Measurements from ENCODE around the gene FBXL13. TPM values are rescaled to one million over a fixed set of nuclear protein-coding genes. Genes with fewer than 3 reads are reported as not detected.

The FBXL13 gene
- 1.4 TPM for polyA plus RNA-seq (2013, experiment 1 of 2)
- 1.8 TPM for polyA plus RNA-seq (2013, experiment 2 of 2)

DNA sequence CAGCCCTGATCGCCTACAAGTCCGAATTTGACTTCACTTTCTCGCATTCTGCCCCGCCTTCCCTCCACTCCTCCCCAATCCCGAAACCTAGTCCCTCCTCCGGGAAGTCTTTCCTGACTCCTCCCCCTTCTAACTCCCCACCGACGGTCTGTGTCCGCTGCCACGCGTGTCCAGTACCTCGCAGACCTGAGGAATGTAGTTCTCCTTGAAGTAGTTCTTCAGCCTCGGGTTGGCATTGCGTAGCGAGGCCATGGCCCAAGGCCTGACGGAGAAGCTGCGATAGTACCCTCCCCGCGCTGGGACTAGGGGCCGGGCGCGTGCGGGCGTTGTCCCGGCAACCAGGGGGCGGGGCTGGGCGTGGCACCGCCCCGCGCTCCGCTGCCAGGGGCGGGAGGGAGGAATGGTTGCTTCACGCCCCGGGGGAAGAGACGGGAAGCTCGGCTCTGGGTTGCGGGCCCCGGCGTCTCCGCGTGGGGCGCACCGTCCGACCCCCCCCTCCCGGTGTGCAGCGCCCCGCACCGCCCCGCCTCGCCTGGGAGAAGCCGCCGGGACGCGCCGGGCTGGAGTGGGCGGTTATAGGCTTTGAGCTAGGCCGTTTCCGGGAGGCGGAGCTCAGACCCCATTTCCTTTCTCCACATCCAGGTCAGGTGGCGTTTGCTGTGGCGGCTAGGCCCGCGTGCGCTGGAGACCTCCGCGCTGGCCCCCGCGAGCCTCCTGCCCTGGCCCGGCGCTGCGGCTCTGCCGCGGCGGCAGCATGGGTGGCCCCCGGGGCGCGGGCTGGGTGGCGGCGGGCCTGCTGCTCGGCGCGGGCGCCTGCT is at the start of gene FBXL13, which contains the start of gene ARMC10:
Gene FBXL13 (minus strand): TSS at position 278 of the 818 bp plus-strand sequence.
Gene ARMC10 (plus strand): TSS at position 622 of the 818 bp plus-strand sequence. CDS start 133 bp downstream, at position 755.
- H2BK120ac ChIP-seq (ENCODE audit: low read depth, low read length): no peak within 1 kb of the TSS
- no CpG with 5 or more reads among the region's 83 CpGs for WGBS (ENCODE audit: extremely low coverage, insufficient coverage, low lambda C conversion rate)
- peak within 1 kb of the TSS; percentile 68 for H3K9ac ChIP-seq (ENCODE audit: low read length)
- peak within 1 kb of the TSS; percentile 95 for H3K27ac ChIP-seq (ENCODE audit: low read depth, low read length)
- peak within 1 kb of the TSS; percentile 79 for H3K18ac ChIP-seq (ENCODE audit: low read length)
- no peak within 1 kb of the TSS for H2BK5ac ChIP-seq (ENCODE audit: low read length)
- H4K8ac ChIP-seq (ENCODE audit: low read depth, low read length): no peak within 1 kb of the TSS
- no peak within 1 kb of the TSS for H2AK5ac ChIP-seq (ENCODE audit: low read length)
- H3K4me2 ChIP-seq (ENCODE audit: low read length): peak within 1 kb of the TSS; percentile 76
- H3K27me3 ChIP-seq (ENCODE audit: insufficient read depth, low read length, poor library complexity): no peaks in the 10 kb centered on the region
- H3K79me2 ChIP-seq (ENCODE audit: control insufficient read depth, insufficient read depth, low read length): peaks cover 9% of the 10 kb centered on the region
- peaks cover 5% of the 10 kb centered on the region for H3K79me1 ChIP-seq (ENCODE audit: low read length)
- no peaks in the 10 kb centered on the region for H3K36me3 ChIP-seq (ENCODE audit: control insufficient read depth, insufficient read depth, low read length)
- peaks cover 3% of the 10 kb centered on the region for H3K4me1 ChIP-seq (ENCODE audit: control insufficient read depth, low read depth, low read length)
- no peak within 1 kb of the TSS for H2BK15ac ChIP-seq (replicated peaks; ENCODE audit: low read depth)
- no peak within 1 kb of the TSS for H4K5ac ChIP-seq (ENCODE audit: low read length)
- peak; percentile 93 for DNase-seq
- peak within 1 kb of the TSS; percentile 70 for H3K4ac ChIP-seq (ENCODE audit: low read depth, low read length)
- H3K56ac ChIP-seq (ENCODE audit: low read length): peak within 1 kb of the TSS; percentile 92
- H3K23ac ChIP-seq (ENCODE audit: low read length): no peak within 1 kb of the TSS
- peak within 1 kb of the TSS; percentile 97 for H3K4me3 ChIP-seq (ENCODE audit: low read length)

DNA sequence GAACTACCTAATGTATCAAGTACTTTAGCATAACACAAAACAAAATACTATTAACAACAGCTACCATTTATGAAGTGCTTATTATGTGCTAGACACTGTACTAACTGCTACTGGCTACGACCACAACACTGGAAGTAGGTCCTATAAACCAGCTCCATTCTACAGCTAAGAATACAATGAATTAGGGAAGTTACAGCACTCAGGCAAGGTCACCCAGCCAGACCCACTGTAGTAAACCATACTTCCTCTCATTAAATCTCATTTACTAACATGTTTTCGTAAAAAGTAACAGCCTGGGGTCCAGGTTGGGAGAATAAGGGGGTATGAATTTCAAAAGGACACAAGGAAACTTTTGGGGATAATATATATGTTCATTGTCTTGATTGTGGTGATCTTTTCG is 48.9 kb upstream of the FBXL13 start:
- no peak overlapping the region for H3K27ac ChIP-seq (ENCODE audit: low read depth, low read length)
- no peaks in the 10 kb centered on the region for H3K4me1 ChIP-seq (ENCODE audit: control insufficient read depth, low read depth, low read length)
- H3K4ac ChIP-seq (ENCODE audit: low read depth, low read length): no peak overlapping the region
- no peaks in the 10 kb centered on the region for H3K79me1 ChIP-seq (ENCODE audit: low read length)
- no peak for DNase-seq
- H2BK120ac ChIP-seq (ENCODE audit: low read depth, low read length): no peak overlapping the region
- no peaks in the 10 kb centered on the region for H3K79me2 ChIP-seq (ENCODE audit: control insufficient read depth, insufficient read depth, low read length)
- no peak overlapping the region for H2AK5ac ChIP-seq (ENCODE audit: low read length)
- H3K4me3 ChIP-seq (ENCODE audit: low read length): no peak overlapping the region
- H3K36me3 ChIP-seq (ENCODE audit: control insufficient read depth, insufficient read depth, low read length): no peaks in the 10 kb centered on the region
- H4K8ac ChIP-seq (ENCODE audit: low read depth, low read length): no peak overlapping the region
- no peak overlapping the region for H4K5ac ChIP-seq (ENCODE audit: low read length)
- H2BK5ac ChIP-seq (ENCODE audit: low read length): no peak overlapping the region
- WGBS (ENCODE audit: extremely low coverage, insufficient coverage, low lambda C conversion rate): no CpG with 5 or more reads among the region's 3 CpGs
- no peak overlapping the region for H3K18ac ChIP-seq (ENCODE audit: low read length)
- H3K4me2 ChIP-seq (ENCODE audit: low read length): no peak overlapping the region
- H2BK15ac ChIP-seq (replicated peaks; ENCODE audit: low read depth): no peak overlapping the region
- H3K9ac ChIP-seq (ENCODE audit: low read length): no peak overlapping the region
- H3K23ac ChIP-seq (ENCODE audit: low read length): no peak overlapping the region
- no peak overlapping the region for H3K56ac ChIP-seq (ENCODE audit: low read length)
- H3K27me3 ChIP-seq (ENCODE audit: insufficient read depth, low read length, poor library complexity): no peaks in the 10 kb centered on the region

DNA sequence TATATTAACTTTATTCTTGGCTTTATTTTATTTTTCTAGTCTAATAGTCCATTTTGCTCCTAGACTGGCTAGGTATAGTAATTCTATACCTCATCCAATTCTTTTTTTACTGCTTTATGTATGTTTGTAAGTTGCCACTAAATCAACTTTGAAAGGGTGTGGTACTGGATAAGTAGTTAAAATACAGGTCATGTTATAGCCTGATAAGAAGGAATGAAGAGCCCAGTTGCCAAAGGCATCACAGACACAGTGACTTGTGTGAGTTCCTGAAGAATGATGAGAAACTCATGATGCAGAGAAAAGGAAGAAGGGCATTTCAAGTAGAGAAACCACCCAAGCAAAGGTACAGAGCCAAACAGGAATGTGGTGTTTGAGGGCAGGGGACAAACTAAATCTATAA is 47.0 kb upstream of the FBXL13 start:
- Histone ChIP-seq H4K5ac (ENCODE audit: low read length) (no peak overlapping the region), H3K79me1 (ENCODE audit: low read length) (no peaks in the 10 kb centered on the region), H3K4me3 (ENCODE audit: low read length) (no peak overlapping the region), H3K18ac (ENCODE audit: low read length) (no peak overlapping the region), H3K27me3 (ENCODE audit: insufficient read depth, low read length, poor library complexity) (no peaks in the 10 kb centered on the region), H3K56ac (ENCODE audit: low read length) (no peak overlapping the region), H3K36me3 (ENCODE audit: control insufficient read depth, insufficient read depth, low read length) (no peaks in the 10 kb centered on the region), H3K23ac (ENCODE audit: low read length) (no peak overlapping the region), H3K79me2 (ENCODE audit: control insufficient read depth, insufficient read depth, low read length) (no peaks in the 10 kb centered on the region), H2BK120ac (ENCODE audit: low read depth, low read length) (no peak overlapping the region), H3K4ac (ENCODE audit: low read depth, low read length) (no peak overlapping the region), H4K8ac (ENCODE audit: low read depth, low read length) (no peak overlapping the region), H3K9ac (ENCODE audit: low read length) (no peak overlapping the region), H2AK5ac (ENCODE audit: low read length) (no peak overlapping the region), H2BK15ac (replicated peaks; ENCODE audit: low read depth) (no peak overlapping the region), H3K4me2 (ENCODE audit: low read length) (no peak overlapping the region), H2BK5ac (ENCODE audit: low read length) (no peak overlapping the region), H3K4me1 (ENCODE audit: control insufficient read depth, low read depth, low read length) (no peaks in the 10 kb centered on the region), H3K27ac (ENCODE audit: low read depth, low read length) (no peak overlapping the region)
- no peak for DNase-seq

DNA sequence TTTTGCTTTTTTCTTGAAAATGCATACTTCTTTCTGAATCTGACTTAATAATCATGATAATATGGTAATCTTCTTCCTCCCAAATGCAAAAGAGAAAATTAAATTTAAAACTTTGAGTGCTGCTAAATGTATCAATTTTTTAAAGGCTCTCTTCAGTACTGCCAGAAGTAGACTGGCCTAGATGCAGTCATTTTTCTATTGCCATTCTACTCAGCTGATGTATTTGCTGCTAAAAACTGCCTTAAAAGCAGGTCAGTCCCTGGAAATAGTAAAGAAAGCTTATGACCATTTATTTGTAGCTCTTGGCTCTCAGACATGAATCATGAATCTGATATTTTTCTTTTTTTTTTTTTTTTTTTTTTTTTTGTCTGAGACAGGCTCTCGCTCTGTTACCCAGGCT is 45.8 kb upstream of the FBXL13 start:
- Histone ChIP-seq H3K79me2 (ENCODE audit: control insufficient read depth, insufficient read depth, low read length) (no peaks in the 10 kb centered on the region), H2BK120ac (ENCODE audit: low read depth, low read length) (no peak overlapping the region), H2BK5ac (ENCODE audit: low read length) (no peak overlapping the region), H4K8ac (ENCODE audit: low read depth, low read length) (no peak overlapping the region), H3K18ac (ENCODE audit: low read length) (no peak overlapping the region), H3K4me3 (ENCODE audit: low read length) (no peak overlapping the region), H3K79me1 (ENCODE audit: low read length) (no peaks in the 10 kb centered on the region), H3K27ac (ENCODE audit: low read depth, low read length) (no peak overlapping the region), H3K4me2 (ENCODE audit: low read length) (no peak overlapping the region), H3K56ac (ENCODE audit: low read length) (no peak overlapping the region), H3K9ac (ENCODE audit: low read length) (no peak overlapping the region), H3K23ac (ENCODE audit: low read length) (no peak overlapping the region), H2BK15ac (replicated peaks; ENCODE audit: low read depth) (no peak overlapping the region), H3K4ac (ENCODE audit: low read depth, low read length) (no peak overlapping the region), H2AK5ac (ENCODE audit: low read length) (no peak overlapping the region), H4K5ac (ENCODE audit: low read length) (no peak overlapping the region), H3K27me3 (ENCODE audit: insufficient read depth, low read length, poor library complexity) (no peaks in the 10 kb centered on the region), H3K36me3 (ENCODE audit: control insufficient read depth, insufficient read depth, low read length) (no peaks in the 10 kb centered on the region), H3K4me1 (ENCODE audit: control insufficient read depth, low read depth, low read length) (no peaks in the 10 kb centered on the region)
- no CpG with 5 or more reads among the region's 1 CpG for WGBS (ENCODE audit: extremely low coverage, insufficient coverage, low lambda C conversion rate)
- no peak for DNase-seq

DNA sequence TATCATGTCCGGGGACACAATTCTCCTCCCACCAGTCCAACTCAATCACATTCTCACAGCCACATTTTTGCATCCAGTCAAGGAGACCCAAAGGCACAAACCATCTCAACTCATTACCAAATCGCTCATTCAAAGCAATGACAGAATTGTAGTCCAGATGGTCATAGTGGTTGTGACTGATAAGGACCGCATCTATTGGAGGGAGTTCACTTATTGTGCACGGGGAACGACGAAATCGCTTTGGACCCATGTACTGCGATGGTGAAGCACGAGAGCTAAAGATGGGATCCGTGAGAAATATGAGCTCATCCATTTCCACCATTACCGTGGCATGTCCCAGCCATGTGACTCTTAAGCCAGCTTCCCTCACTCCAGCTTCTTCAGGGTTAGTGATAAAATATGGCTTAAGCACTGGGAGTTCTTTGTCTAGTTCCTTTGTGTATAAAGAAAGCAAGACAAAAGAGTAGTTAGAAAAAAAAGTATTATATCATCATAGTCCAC is 45.2 kb upstream of the FBXL13 start:
- no peak overlapping the region for H2BK15ac ChIP-seq (replicated peaks; ENCODE audit: low read depth)
- no peaks in the 10 kb centered on the region for H3K79me1 ChIP-seq (ENCODE audit: low read length)
- H3K4ac ChIP-seq (ENCODE audit: low read depth, low read length): no peak overlapping the region
- no peaks in the 10 kb centered on the region for H3K79me2 ChIP-seq (ENCODE audit: control insufficient read depth, insufficient read depth, low read length)
- no peak overlapping the region for H3K23ac ChIP-seq (ENCODE audit: low read length)
- no CpG with 5 or more reads among the region's 11 CpGs for WGBS (ENCODE audit: extremely low coverage, insufficient coverage, low lambda C conversion rate)
- H4K5ac ChIP-seq (ENCODE audit: low read length): no peak overlapping the region
- H3K36me3 ChIP-seq (ENCODE audit: control insufficient read depth, insufficient read depth, low read length): no peaks in the 10 kb centered on the region
- no peaks in the 10 kb centered on the region for H3K4me1 ChIP-seq (ENCODE audit: control insufficient read depth, low read depth, low read length)
- no peak overlapping the region for H3K9ac ChIP-seq (ENCODE audit: low read length)
- no peak overlapping the region for H4K8ac ChIP-seq (ENCODE audit: low read depth, low read length)
- H3K18ac ChIP-seq (ENCODE audit: low read length): no peak overlapping the region
- H2AK5ac ChIP-seq (ENCODE audit: low read length): no peak overlapping the region
- H2BK120ac ChIP-seq (ENCODE audit: low read depth, low read length): no peak overlapping the region
- H3K27ac ChIP-seq (ENCODE audit: low read depth, low read length): no peak overlapping the region
- no peak overlapping the region for H2BK5ac ChIP-seq (ENCODE audit: low read length)
- no peak overlapping the region for H3K4me3 ChIP-seq (ENCODE audit: low read length)
- DNase-seq: no peak
- H3K4me2 ChIP-seq (ENCODE audit: low read length): no peak overlapping the region
- no peak overlapping the region for H3K56ac ChIP-seq (ENCODE audit: low read length)
- no peaks in the 10 kb centered on the region for H3K27me3 ChIP-seq (ENCODE audit: insufficient read depth, low read length, poor library complexity)

All from mesendoderm (in vitro differentiated cells).